ENCODE results near the gene ADAMTS12. TPM values are rescaled to one million over a fixed set of nuclear protein-coding genes. Genes with fewer than 3 reads are reported as not detected.

Gene ADAMTS12
- total RNA-seq, 1 experiment from 2014 or later: 0.15 TPM

DNA sequence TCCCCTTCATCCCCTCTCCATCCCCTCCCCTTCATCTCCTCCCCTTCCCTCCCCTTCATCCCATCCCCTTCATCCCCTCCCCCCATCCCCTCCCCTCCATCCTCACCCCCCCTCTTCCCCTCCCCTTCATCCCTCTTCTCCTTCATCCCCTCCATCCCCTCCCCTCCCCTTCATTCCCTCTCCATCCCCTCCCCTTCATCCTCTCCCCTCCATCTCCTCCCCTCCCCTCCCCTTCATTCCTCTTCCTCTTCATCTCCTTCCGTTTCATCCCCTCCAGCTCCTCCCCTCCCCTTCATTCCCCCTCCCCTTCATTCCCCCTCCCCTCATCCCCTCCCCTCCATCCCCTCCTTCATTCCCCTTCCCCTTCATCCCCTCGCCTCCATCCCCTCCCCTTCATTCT lies 410.9 kb downstream of the ADAMTS12 start:
- BruUV-seq (replicated peaks): no TSS peak
- in situ Hi-C loops (cut with HindIII; ENCODE audit: low pct_unique_long_range_greater_than_20kb, low sequenced_read_pairs): no loop called here
- POLR2A ChIA-PET: no interaction called here

DNA sequence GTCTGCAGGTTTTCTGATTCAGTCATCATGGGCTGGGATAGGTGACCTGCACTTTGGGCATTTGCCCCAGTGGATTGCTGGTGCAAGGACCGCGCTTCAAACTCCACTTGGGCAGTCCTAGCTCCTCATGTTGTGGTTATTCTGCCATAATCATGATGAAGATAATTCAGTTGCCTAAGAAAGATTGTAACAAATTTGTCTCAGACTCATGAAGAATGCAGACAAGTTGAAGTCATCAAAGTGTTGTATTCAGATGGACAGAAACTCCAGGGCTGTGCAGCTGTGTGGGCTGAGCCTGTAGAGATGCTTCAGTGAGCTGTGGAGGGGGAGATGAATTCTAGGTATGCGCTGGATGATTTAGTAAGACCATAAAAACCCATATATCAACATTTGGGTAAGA lies 412.5 kb downstream of the ADAMTS12 start:
- Histone ChIP-seq H3K9me3 (ENCODE audit: control insufficient read depth, insufficient read depth, low read depth, low read length) (no peaks in the 10 kb centered on the region), H3K27me3 (ENCODE audit: control insufficient read depth, insufficient read depth, low read length) (no peaks in the 10 kb centered on the region), H3K4me1 (ENCODE audit: control insufficient read depth, insufficient read depth, low read length) (no peaks in the 10 kb centered on the region), H3K4me3 (ENCODE audit: low read depth in 2 of 2, low read length in 2 of 2) (no peak overlapping the region), H3K27ac (ENCODE audit: low read length) (no peak overlapping the region), H3K36me3 (ENCODE audit: control insufficient read depth, insufficient read depth, low read length) (peaks cover 3% of the 10 kb centered on the region; the same call in 1 of the 2 replicates)
- TF ChIP-seq, protein P1, sequence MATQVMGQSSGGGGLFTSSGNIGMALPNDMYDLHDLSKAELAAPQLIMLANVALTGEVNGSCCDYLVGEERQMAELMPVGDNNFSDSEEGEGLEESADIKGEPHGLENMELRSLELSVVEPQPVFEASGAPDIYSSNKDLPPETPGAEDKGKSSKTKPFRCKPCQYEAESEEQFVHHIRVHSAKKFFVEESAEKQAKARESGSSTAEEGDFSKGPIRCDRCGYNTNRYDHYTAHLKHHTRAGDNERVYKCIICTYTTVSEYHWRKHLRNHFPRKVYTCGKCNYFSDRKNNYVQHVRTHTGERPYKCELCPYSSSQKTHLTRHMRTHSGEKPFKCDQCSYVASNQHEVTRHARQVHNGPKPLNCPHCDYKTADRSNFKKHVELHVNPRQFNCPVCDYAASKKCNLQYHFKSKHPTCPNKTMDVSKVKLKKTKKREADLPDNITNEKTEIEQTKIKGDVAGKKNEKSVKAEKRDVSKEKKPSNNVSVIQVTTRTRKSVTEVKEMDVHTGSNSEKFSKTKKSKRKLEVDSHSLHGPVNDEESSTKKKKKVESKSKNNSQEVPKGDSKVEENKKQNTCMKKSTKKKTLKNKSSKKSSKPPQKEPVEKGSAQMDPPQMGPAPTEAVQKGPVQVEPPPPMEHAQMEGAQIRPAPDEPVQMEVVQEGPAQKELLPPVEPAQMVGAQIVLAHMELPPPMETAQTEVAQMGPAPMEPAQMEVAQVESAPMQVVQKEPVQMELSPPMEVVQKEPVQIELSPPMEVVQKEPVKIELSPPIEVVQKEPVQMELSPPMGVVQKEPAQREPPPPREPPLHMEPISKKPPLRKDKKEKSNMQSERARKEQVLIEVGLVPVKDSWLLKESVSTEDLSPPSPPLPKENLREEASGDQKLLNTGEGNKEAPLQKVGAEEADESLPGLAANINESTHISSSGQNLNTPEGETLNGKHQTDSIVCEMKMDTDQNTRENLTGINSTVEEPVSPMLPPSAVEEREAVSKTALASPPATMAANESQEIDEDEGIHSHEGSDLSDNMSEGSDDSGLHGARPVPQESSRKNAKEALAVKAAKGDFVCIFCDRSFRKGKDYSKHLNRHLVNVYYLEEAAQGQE (IDR thresholded peaks at IDR 0.05; ENCODE audit: insufficient read depth in 1 of 2, low read depth in 2 of 2, low read length in 1 of 2): no peak
- TF ChIP-seq, protein P2, sequence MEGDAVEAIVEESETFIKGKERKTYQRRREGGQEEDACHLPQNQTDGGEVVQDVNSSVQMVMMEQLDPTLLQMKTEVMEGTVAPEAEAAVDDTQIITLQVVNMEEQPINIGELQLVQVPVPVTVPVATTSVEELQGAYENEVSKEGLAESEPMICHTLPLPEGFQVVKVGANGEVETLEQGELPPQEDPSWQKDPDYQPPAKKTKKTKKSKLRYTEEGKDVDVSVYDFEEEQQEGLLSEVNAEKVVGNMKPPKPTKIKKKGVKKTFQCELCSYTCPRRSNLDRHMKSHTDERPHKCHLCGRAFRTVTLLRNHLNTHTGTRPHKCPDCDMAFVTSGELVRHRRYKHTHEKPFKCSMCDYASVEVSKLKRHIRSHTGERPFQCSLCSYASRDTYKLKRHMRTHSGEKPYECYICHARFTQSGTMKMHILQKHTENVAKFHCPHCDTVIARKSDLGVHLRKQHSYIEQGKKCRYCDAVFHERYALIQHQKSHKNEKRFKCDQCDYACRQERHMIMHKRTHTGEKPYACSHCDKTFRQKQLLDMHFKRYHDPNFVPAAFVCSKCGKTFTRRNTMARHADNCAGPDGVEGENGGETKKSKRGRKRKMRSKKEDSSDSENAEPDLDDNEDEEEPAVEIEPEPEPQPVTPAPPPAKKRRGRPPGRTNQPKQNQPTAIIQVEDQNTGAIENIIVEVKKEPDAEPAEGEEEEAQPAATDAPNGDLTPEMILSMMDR (IDR thresholded peaks at IDR 0.05): no peak
- TF ChIP-seq TCF7L2 (IDR thresholded peaks at IDR 0.05; ENCODE audit: low read depth, low read length) (no peak), POLR2AphosphoS5 (IDR thresholded peaks at IDR 0.05; ENCODE audit: low read depth, low read length) (no peak), SIN3A (IDR thresholded peaks at IDR 0.05; ENCODE audit: borderline replicate concordance, insufficient read depth, low read depth, low read length) (no peak)
- ChIA-PET CTCF (no interaction called here), POLR2A (no interaction called here)
- DNase-seq (ENCODE audit: low read depth, low spot score): no peak
- intact Hi-C loops (cut with micrococcal nuclease; ENCODE audit: unreplicated experiment) (loop anchor here (10.0 kb wide), 1 partner anchor 455 kb away; the partner anchor contains the start of gene RXFP3), in situ Hi-C loops (cut with HindIII; ENCODE audit: low pct_unique_long_range_greater_than_20kb, low sequenced_read_pairs) (no loop called here)
- no peak for ATAC-seq
- no TSS peak for BruUV-seq (replicated peaks)

More for the DNA sequence above, 410.9 kb downstream of the ADAMTS12 start:
- intact Hi-C loops (cut with micrococcal nuclease; ENCODE audit: unreplicated experiment): no loop called here
- no peak for DNase-seq (ENCODE audit: low read depth, low spot score)
- TF ChIP-seq, protein P2 (IDR thresholded peaks at IDR 0.05): no peak
- TF ChIP-seq, protein P1 (IDR thresholded peaks at IDR 0.05; ENCODE audit: insufficient read depth in 1 of 2, low read depth in 2 of 2, low read length in 1 of 2): no peak
- TF ChIP-seq POLR2AphosphoS5 (IDR thresholded peaks at IDR 0.05; ENCODE audit: low read depth, low read length) (no peak), SIN3A (IDR thresholded peaks at IDR 0.05; ENCODE audit: borderline replicate concordance, insufficient read depth, low read depth, low read length) (no peak), TCF7L2 (IDR thresholded peaks at IDR 0.05; ENCODE audit: low read depth, low read length) (no peak)
- H3K4me1 ChIP-seq (ENCODE audit: control insufficient read depth, insufficient read depth, low read length): no peaks in the 10 kb centered on the region
- H3K27ac ChIP-seq (ENCODE audit: low read length): no peak overlapping the region
- no peaks in the 10 kb centered on the region for H3K9me3 ChIP-seq (ENCODE audit: control insufficient read depth, insufficient read depth, low read depth, low read length)
- H3K4me3 ChIP-seq (ENCODE audit: low read depth in 2 of 2, low read length in 2 of 2): no peak overlapping the region
- H3K27me3 ChIP-seq (ENCODE audit: control insufficient read depth, insufficient read depth, low read length): no peaks in the 10 kb centered on the region
- no peaks in the 10 kb centered on the region for H3K36me3 ChIP-seq (ENCODE audit: control insufficient read depth, insufficient read depth, low read length)
- CTCF ChIA-PET: no interaction called here
- ATAC-seq: no peak
